ENCODE measurements around the gene CDH23.

The CDH23 gene

DNA sequence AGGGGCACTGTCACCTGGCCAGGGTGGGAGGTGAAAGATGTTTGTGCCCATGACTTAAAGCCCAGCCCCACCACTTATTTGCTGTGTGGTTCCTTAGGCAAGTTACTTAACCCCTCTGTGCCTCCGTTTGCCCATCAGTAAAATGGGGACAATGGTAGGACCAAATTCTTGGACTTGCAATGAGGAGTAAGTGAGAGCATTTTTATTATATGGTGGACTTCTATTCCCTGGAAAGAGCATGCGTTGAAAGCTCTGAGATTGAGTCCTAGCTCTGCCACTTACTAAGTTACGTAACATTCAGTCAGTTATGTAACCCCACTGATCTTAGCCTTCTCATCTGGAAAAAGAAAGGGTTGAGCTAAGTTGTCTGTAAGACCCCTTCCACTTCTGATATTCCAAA, 357.8 kb downstream of the CDH23 start:
- no peak overlapping the region for H3K4me3 ChIP-seq (ENCODE audit: severe bottlenecking)
- H3K4me1 ChIP-seq (ENCODE audit: insufficient read depth, poor library complexity, severe bottlenecking): no peaks in the 10 kb centered on the region
- no peak overlapping the region for H3K27ac ChIP-seq (ENCODE audit: poor library complexity, severe bottlenecking)
- DNase-seq (ENCODE audit: low spot score) (no peak), ATAC-seq (ENCODE audit: low read depth) (no peak)
- H3K9me3 ChIP-seq (ENCODE audit: severe bottlenecking): no peaks in the 10 kb centered on the region
- TF ChIP-seq, protein P1, sequence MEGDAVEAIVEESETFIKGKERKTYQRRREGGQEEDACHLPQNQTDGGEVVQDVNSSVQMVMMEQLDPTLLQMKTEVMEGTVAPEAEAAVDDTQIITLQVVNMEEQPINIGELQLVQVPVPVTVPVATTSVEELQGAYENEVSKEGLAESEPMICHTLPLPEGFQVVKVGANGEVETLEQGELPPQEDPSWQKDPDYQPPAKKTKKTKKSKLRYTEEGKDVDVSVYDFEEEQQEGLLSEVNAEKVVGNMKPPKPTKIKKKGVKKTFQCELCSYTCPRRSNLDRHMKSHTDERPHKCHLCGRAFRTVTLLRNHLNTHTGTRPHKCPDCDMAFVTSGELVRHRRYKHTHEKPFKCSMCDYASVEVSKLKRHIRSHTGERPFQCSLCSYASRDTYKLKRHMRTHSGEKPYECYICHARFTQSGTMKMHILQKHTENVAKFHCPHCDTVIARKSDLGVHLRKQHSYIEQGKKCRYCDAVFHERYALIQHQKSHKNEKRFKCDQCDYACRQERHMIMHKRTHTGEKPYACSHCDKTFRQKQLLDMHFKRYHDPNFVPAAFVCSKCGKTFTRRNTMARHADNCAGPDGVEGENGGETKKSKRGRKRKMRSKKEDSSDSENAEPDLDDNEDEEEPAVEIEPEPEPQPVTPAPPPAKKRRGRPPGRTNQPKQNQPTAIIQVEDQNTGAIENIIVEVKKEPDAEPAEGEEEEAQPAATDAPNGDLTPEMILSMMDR (IDR thresholded peaks at IDR 0.05; ENCODE audit: poor library complexity, severe bottlenecking): no peak
- H3K27me3 ChIP-seq (ENCODE audit: insufficient read depth, poor library complexity, severe bottlenecking): no peaks in the 10 kb centered on the region
- H3K36me3 ChIP-seq (ENCODE audit: low read depth): no peaks in the 10 kb centered on the region

DNA sequence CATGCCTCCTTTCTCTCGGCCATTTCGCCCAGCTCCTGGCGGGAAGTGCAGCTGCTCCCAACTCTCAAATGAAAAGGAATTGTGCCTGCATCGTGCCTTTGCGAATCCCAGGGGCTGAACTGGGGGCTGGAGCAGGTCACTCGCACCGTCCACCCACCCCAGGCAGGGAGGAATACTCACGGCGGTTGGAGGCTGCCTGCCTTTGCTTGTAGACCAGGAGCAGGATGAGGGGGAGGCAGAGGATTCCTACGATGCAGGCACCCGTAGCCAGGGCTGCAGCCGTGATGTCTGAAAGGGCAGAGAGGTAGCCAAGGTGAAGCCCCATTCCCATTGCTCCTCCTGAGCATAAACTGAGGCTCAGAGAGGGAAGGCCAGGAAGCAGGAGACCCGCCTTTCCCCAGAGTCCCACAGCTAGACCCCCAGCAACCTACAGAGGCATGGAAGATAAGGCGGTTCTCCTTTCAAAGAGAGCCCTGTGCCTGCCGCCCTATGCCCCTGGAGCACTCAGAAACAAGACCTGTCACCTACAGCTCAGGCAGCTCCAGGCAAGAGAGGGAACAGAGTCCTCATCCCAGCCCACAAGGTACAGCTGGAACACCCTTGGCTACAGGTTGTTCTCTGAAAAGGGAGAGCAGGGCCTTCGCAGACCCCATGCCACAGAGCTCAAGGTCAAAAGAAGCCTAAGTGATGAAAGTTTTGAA, 358.6 kb downstream of the CDH23 start:
- DNase-seq (ENCODE audit: low spot score) (no peak), ATAC-seq (ENCODE audit: low read depth) (no peak)
- H3K27ac ChIP-seq (ENCODE audit: poor library complexity, severe bottlenecking): no peak overlapping the region
- no peak overlapping the region for H3K4me3 ChIP-seq (ENCODE audit: severe bottlenecking)
- no peaks in the 10 kb centered on the region for H3K9me3 ChIP-seq (ENCODE audit: severe bottlenecking)
- no peaks in the 10 kb centered on the region for H3K27me3 ChIP-seq (ENCODE audit: insufficient read depth, poor library complexity, severe bottlenecking)
- H3K4me1 ChIP-seq (ENCODE audit: insufficient read depth, poor library complexity, severe bottlenecking): no peaks in the 10 kb centered on the region
- H3K36me3 ChIP-seq (ENCODE audit: low read depth): no peaks in the 10 kb centered on the region
- TF ChIP-seq, protein P1 (IDR thresholded peaks at IDR 0.05; ENCODE audit: poor library complexity, severe bottlenecking): no peak

DNA sequence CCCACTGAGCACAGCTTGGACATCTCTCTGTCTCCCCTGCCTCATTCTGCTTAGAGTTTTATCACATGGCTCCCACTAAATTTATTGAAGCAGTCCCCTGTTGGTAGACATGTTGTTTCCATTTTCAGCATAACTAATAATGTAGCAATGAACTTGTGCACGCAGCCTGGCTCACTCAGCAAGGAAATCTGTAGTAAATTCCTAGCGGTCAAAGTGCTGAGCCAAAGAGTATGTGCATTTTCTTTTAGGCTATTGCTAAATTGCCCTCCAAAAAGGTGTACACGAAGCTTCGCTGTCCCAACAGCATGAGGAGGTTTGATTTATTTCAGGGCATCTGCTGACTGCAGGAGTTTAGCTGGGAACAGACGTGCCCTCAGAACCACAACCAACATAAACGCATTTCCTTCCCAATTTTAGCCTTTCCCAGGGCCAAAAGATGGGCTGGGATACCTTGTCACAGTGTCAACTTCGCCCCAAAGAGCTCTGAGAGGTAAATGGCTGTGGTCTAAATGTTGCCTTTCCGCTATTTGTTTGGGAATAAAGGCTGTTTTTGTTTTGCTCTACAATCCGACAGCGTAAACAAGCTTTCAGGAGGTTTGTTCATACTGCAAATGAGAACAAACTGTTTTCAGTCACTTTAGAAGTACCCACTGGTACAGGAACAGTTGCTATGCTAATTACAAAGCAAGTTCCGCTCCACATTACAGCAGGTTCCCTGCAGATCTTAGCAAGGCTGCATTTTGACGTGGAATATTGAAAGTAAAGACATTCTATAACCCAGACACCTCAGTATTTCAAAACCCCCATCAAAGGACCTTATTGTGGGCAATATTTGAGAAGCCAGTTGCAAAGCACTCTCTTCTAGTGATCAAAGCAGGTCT, 359.8 kb downstream of the CDH23 start:
- H3K4me1 ChIP-seq (ENCODE audit: insufficient read depth, poor library complexity, severe bottlenecking): peaks cover 4% of the 10 kb centered on the region
- H3K4me3 ChIP-seq (ENCODE audit: severe bottlenecking): no peak overlapping the region
- DNase-seq (ENCODE audit: low spot score) (no peak), ATAC-seq (ENCODE audit: low read depth) (no peak)
- TF ChIP-seq, protein P1 (IDR thresholded peaks at IDR 0.05; ENCODE audit: poor library complexity, severe bottlenecking): no peak
- H3K27ac ChIP-seq (ENCODE audit: poor library complexity, severe bottlenecking): no peak overlapping the region
- H3K9me3 ChIP-seq (ENCODE audit: severe bottlenecking): no peaks in the 10 kb centered on the region
- H3K27me3 ChIP-seq (ENCODE audit: insufficient read depth, poor library complexity, severe bottlenecking): no peaks in the 10 kb centered on the region
- no peaks in the 10 kb centered on the region for H3K36me3 ChIP-seq (ENCODE audit: low read depth)

DNA sequence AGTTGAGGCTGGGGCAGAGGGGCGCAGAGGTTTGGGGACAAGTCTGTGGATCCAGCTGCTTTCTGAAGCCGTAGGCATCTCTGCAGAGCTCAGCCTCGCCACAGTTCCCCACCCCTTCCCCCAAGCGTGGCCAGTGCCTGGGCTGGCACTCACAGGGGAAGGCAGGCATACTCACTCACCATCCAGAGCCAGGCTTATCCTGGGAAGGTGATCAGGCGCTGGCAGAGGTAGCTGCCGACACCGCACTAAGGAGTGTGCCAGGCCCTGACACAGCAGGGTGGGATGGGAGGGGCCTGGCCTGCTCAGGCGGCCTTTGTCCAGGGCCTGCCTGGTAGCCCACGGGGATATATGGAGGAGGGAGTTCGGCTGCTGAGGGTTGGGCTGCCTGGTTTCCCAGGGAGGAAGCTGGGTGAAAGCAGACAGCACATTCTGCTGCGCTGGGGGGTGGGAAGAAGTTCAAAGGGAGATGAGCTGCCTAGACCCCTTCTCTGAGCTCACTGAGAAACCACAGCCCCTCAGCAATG, 360.7 kb downstream of the CDH23 start:
- Histone ChIP-seq H3K27me3 (ENCODE audit: insufficient read depth, poor library complexity, severe bottlenecking) (no peaks in the 10 kb centered on the region), H3K9me3 (ENCODE audit: severe bottlenecking) (no peaks in the 10 kb centered on the region), H3K4me3 (ENCODE audit: severe bottlenecking) (no peak overlapping the region), H3K4me1 (ENCODE audit: insufficient read depth, poor library complexity, severe bottlenecking) (peaks cover 4% of the 10 kb centered on the region), H3K36me3 (ENCODE audit: low read depth) (no peaks in the 10 kb centered on the region), H3K27ac (ENCODE audit: poor library complexity, severe bottlenecking) (no peak overlapping the region)
- no peak; the same call in 2 of the 3 replicates for ATAC-seq (ENCODE audit: low read depth)
- no peak for DNase-seq (ENCODE audit: low spot score)
- TF ChIP-seq, protein P1 (IDR thresholded peaks at IDR 0.05; ENCODE audit: poor library complexity, severe bottlenecking): no peak
